Stimulated activated CD8-positive, alpha-beta memory T cell treated with anti-CD3 and anti-CD28 coated beads, Interleukin-12 subunit alpha, Interleukin-12 subunit beta, amount 100 ng/mL, for 24 hours (primary cell): Measurements from ENCODE around the gene UBASH3B.

ENCODE experiments used
- DNase-seq: peaks from one replicate; pipeline ENCODE4 v3.0.0-alpha.2; 2020; ENCODE audit errors: extremely low read depth

UBASH3B gene

DNA sequence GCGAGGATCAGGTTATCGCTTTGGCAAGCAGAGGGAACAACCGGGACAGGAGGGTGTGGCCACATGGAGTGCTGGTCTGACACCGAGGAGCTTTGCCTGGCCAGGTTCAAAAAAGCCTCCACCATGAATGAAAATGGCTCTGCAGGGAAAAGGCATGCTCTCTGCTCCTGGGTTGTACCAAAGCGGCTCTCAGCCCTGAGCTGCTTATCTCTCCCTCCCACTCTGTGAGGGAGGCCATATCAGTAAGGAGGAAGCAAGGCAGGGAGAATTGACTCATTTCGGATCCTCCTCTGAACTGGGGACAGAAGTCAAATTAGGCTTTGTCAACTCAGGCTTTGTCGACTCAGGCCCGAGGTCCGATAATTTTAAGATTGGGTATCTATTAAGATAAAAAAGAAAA, 99.9 kb downstream of the UBASH3B start:
- DNase-seq: no peak

DNA sequence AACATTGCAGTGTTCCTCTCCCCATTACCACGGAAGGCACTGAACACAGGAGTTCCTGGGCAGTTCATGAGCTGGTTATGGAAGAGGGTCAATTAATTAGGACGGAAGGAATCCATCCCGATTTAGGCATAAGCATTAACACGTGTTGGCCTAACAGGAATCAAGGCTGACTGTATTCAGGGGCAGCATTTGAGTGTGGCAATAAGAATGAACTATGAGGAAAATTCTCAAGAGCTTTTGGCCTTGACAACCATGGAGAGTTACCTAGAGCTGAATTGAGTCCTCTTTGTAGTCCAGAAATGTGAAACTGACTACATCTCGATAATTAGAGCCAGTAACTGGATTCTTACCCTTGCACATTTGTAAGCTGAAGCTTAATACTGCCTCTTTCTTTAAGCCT, 100.4 kb downstream of the UBASH3B start:
- no peak for DNase-seq

DNA sequence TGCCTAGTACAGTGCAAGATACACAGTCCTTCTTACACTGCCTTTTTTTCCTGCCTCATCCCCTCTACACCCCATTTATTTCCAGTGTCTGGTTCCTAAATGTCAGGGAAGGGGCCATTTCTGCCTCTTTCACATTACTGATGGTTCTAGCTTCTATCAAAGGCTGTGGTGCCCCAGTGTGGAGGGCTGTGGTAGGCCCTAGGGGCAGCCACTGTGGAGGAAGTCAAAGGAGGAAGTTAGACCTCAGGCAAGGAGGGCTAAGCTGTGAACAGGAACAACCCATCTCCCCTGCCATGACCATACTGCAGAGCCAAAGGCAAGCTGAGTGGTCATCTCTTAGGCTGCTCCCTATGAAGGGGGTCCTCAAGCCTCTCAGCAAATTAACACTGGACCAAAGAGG, 100.9 kb downstream of the UBASH3B start:
- DNase-seq: no peak

DNA sequence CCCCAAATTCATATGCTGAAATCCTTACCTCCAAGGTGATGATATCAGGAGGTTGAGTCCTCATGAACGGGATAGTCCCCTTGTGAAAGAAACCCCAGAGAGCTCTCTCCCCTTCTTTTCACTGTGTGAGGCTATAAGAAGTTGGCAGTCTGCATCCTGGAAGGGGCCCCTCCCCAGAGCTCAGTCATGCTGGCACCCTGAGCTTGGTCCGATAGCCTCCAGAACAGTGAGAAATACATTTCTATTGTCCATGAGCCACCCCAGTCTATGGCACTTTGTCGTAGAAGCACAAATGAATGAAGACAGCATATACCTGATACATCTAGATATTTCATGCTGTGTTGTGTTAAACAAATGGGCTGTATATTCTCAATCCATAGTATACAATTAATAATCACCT, 101.7 kb downstream of the UBASH3B start:
- no peak for DNase-seq

DNA sequence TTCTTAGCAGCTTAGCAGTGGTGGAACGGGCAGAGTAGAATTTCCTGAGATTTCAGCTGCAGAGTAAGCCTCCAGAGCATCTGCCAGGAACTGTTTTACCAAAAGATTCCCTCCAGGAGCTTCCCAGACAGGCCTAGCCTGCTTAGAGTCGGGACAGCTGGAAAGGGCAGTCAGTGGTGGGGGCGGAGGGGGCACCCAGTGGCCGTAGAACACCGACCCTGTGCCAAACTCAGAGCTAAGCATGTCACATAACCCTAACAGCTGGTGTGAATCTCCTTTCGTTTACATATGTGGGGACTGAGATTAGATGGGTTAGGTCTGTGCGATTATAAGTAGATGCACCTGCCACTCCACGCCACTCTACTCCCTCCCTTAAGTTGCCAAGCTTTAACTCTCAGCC, 102.8 kb downstream of the UBASH3B start:
- no peak for DNase-seq

DNA sequence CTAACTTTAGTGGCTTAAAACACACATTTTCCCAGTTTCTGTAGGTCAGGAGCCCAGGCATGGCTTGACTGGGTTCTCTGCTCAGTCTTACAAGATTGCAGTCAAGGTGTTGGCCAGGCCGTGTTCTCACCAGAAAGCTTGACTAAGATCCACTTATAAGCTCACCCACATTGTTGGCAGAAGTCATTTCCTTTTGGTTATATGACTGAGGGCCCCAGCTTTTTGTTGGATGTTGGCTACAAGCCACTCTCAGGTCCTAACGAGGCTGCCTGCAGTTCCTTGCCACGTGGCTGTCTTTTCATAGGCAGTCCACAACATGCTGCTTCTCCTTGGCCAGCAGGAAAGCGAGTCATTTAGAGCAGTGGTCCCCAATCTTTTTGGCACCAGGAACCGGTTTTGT, 103.5 kb downstream of the UBASH3B start:
- no peak for DNase-seq

DNA sequence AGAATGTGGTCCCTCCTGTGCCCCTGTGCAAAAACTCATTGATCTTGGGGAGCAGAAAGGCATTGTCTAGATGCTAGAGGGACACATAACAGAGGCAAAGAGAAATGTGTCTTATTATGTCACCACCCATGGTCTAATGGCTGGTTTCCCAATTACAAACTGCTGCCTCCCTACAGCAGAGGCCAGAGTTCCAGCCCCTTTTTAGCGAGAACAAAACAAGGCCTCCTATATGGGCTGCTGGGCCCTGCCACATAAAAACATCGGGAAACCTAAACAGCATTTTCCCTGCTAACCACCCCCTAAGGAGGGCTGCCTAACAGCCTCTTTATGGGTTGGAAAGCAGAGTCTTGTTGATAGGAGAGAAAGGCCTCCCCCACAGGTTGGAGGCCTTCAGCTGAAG, 107.6 kb downstream of the UBASH3B start:
- no peak for DNase-seq

DNA sequence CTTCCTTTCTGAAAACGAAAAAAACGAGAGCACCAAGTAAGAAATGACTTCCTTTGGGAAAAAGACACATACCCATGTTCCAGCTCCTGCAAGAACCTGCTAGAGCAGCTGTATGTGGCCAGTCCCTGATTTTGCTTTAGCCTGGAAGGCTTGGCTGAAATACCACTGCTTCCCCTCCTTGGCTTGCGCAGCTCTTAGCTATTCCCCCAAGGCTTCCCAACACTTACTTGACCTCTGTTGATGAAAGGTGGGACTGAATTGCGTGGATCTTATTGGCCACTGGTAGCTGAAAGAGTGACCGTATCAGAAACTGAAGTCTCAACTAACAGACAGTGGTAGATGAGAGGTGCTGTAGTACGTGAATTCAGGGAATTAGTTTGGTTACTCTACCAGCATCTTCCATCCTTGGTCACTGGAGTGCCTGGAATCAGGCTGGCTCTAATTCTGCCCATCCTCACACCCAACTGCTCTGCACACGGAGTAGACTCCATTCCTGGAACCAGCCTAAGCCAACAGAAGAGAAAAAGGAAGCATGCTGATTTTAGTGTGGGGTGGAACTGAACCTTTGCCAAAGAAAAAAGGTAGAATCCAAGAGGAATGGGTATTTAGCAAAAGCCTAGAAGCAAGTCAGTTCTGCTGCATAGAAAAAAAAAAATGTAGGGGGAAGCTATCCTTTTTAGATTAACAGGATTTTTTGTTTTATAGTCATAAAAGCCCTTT, 109.0 kb downstream of the UBASH3B start:
- DNase-seq: no peak

DNA sequence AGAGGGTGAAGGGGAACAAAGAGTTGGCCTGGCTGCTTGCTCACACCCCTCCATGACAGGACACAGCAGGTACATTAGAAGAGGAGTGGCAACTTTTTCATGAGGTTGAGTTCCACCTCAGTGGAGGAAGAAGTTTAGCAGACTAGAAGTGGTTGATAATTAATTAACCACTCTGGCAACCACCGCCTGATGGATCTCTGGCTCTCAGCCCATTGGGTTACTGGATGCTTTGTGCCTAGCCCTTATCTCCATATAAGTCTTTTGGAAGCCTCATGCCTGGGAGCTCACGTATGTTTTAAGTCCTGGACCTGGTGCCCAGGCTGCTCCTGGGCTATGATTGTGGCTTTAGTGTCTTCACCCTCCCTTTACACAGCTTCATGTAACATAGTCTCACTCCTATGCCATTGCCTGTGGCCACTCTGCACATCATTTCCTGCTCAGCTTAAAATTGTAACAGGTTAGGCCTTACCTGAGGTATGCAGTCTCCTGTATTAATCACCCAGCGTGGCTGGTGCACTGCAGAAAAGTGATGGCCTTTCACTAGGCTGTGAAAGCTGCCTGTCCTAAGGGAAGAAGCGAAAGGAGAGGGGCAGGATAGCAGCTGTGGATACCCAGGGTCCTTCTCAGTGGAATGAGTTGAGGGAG, 110.1 kb downstream of the UBASH3B start:
- DNase-seq: no peak

DNA sequence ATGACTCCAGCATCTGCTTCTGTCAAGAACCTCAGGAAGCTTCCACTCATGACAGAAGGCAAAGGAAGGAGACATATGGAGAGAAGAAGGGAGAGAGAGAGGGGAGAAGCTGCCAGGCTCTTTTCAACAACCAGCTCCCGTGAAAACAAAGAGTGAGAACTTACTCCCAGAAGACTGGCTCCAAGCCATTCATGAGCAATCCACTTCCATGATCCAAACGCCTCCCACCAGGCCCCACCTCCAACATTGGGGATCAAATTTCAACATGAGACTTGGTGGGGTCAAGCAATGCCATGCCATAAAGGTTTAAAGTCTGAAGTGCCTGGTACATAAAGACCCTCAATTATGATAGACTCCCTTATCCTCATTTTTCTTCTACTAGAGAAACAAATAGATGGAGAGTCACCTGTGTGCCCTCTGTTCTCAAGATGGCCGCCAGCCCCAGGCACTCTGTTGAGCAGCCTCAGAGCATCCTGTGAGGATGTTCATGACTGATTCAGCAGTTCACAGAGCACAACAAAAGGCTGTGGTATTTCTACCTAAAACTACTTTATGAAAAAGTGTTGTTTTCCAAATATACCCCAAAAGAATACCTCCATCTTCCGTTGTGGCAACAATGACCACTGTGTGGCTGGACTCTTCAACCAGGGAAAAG, 113.7 kb downstream of the UBASH3B start:
- no peak for DNase-seq

DNA sequence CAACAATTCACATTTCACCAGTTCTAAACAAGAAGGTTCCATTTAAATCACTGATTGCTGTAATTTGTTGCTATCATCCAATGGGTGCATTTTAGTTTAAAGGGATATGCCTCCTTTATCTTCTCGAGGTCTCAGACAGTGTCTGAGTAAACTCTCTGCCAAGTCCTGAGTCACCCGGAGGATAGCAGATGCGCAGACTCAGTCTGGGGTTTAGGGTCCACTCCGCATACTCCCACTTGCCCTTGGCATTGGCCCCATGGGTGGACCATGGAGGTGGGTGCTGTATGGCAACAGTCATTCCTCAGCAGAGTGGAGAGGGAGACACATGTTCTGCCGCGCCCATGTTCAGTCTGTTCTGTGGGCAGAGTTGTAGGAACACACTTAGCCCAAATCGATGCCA, 117.4 kb downstream of the UBASH3B start:
- DNase-seq: no peak

DNA sequence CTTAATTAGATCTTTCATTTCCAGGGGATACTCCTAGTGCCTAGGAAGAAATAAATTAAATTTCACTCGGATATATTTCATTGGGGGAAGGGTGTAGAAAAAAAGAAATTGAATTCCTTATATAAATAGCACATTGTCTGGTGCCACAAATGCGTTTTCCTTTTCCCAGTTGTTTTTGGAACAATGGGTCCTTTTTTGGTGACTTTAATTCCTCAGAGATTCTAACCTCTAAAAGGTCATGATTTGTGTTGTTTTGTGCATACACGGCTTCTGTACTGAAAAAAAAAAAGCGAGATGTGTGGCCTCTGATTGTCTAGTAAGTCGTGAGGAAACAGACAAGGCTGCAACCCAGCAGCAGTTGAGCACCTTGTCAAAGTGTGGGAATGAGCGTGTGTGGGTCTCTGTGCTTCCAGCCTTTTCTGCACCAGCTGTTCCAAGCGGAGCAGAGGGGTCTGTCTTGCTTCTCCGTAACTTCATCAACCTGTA, 118.3 kb downstream of the UBASH3B start:
- no peak for DNase-seq

DNA sequence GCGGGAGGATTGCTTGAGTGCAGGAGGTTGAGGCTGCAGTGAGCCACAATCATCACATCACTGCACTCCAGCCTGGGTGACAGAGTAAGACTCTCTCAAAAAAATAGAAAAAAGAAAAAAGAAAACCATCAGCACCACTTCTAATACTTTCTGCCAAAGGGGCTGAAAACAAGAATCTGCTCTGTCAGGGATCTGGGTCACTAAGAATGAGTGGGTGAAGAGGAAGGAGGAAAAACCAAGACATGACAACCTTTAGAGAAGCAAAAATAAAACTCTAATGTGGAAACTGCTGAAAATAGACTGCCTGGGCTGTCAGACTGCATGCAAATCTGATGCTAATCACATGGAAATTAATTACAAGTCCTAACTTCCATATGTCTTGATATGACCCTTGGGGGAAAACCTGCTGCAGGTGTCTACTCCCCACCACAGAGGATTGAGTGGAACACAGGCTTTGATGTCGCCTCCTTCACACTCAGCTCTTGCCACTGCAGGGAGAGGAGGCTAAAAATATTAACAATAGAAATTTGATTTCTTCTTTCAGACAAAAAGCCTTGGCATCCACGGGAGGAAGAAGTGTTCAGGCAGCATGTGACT, 120.3 kb downstream of the UBASH3B start:
- no peak for DNase-seq

DNA sequence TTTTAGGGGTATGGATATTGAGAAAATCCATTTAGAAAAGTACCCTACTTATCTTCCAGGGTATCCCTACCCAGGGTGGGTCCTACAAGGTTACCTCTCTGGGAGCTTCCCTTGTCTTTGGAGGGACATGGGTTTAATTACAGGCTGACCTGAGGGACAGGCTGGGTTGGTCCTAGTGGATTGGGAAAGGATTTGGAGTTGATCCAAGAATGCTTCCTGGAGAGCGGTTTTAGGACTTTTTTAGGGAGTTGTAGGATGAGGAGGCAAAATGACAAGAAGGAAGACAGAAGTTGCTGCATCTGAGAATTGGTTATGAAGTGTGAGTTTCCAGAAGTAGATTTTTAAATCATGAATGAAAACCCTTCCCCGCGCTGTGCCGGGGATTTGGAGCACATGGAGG, 121.0 kb downstream of the UBASH3B start:
- DNase-seq: no peak

DNA sequence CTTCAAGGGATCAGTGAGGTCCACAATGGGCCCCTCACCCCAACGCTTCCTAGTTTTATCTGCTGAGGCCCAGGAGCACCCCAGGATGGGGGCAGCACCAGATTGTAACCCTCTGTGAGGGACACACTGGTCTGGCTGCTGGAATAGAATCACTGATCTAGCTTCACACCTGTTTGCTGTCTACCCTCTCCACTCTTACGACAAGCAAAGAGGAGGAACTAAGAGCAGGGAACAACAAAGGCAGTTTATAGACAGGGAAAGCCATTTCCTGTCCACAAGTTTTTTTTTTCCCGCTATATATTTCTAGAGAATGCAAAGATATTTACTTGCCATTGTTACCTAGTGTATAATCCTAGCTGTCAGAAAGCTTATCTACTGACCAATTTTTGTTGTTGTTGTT, 121.8 kb downstream of the UBASH3B start:
- DNase-seq: no peak

DNA sequence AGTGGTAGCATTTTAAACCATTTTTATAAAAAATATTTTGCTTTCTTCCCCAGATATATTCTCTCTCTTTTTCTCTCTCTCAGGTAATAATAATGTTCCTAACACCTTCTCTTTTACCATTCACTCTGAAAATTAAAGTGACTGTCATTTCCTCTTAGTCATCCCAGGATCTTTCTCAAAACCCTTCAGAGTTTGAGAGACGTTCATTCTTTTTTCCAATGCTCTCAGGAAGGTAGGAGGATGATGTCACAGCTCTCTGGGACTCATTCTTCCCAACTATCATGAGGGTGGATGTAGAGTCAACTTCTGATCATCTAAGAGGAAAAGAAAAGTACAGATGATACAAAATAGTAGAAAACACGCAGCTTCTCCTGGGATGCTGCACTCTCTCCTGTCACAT, 122.6 kb downstream of the UBASH3B start:
- no peak for DNase-seq

DNA sequence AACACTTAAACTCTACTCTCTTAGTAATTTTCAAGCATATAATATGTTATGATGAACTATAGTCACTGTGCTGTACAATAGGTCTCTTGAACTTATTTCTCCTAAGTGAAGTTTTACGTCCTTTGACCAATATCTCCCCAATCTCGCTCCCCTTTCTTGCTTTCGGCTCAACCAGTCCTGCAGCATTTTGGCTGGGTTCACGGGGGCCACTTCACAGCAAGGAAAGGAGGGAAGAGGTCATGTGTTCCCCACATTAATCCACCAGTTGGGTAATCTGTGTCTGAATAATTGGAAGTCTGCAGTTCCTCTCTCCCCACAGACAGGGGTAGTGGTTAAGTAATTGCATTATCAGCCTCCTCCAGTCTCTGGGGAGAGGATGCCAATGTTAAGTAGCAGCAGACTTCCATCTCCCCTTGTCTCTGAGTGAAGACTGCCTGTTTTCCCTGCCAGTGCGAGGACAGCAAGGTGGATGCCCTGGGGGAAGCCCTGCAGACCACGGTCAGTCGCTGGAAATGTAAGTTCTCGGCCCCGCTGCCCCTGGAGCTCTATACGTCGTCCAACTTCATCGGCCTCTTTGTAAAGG, 123.6 kb downstream of the UBASH3B start:
- DNase-seq: no peak

DNA sequence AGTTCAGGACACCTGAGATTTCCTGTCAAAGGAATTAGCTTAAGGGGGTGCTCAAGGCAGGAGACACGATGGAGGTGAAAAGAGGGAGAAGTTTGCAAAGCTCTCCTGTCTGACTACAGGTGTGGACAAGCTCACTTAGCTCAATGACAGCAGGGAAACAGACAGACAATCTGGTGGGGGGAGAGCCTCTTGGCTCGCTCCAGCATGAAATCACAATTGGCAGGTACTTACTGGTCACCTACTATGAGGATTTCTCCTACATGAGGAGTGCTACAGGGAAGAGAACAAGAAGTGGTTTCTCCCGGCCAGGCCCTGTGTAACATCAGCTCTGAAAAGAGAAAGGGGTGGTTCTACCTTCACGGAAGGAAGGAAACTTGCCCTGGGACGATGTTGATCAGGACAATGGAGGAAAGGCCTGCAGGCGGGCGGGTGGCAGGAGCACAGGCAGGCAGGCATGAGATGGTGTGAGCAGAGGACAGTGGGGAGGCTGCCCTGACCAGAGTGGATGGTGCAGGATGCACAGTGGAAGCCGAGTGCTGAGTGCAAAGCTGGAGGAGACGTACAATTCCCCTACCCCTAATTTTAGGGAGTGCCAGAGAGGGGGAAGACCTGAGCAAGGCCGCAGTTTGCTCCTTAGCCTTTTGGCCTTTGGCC, 124.9 kb downstream of the UBASH3B start:
- no peak for DNase-seq

DNA sequence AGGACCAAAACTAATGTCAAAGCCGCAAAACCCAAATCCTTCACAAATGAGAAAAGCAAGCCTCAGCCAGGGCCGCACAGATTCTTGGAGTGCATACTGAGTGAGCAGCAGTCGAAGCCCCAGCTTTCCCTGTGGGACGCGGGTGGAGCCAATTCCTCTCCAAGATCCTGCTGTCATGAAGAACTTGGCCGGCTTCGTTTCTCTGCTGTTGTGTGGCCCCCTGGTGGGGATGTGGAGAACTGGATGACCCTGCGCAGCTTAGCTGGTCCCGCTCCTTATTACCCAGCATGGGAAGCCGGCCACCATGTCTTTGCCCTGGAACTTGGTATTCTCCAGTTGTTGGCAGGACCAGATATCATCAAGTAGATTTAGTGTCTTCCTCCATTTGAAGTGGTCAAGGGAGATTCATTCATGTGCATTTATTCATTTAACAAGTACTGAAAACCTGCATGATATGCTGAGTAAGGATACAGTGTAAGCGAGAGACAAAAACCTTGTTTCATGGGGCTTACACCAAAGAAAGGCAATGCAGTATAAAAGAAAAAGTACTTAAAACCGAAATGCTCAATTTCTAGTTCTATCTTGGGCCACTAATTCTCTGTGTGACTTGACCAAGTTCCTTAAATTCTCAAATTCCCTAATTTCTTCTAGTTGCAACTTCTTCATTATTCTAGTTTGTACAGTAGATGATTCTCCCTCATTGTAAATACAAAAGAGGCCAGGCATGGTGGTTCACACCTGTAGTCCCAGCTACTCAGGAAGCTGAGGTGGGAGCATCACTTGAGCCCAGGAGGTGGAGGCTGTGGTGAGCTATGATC, 126.1 kb downstream of the UBASH3B start:
- peak; percentile 34 for DNase-seq

DNA sequence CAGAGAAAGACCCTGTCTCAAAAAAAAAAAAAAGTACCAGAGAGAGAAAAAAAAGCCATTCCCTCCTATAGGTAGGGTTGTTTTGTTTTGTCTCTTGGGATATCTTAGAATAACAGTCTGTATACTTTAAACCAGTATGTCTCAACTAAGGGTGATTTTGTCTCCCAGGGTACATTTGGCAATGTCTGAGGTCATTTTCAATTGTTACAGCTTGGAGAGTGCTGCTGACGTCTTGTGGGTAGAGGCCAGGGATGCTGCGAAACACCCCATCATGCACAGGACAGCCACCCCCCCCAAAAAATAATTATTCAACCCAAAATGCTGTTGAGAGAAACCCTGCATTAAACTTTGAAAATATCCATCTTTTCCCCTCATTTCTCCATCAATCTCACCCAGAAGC, 126.7 kb downstream of the UBASH3B start:
- DNase-seq: no peak
